CD8-positive, alpha-beta memory T cell (primary cell): Measurements from ENCODE around the gene CHMP4B. TPM values are rescaled to one million over a fixed set of nuclear protein-coding genes. Genes with fewer than 3 reads are reported as not detected.
A peak's percentile ranks its signal among the peaks of the same experiment; 100 is the strongest.

Experiments used
- CTCF ChIA-PET: fragments of 350-600 bp; sonication (Branson Sonifier 250); formaldehyde crosslinking; loops from one replicate; lab custom pipeline; 2021; ENCODE audit warnings: antibody characterized with exemption; lab: Charles Lee
- POLR2A ChIA-PET: fragments of 350-600 bp; sonication (Branson Sonifier 250); formaldehyde crosslinking; loops from one replicate; lab custom pipeline; 2021; ENCODE audit warnings: antibody characterized with exemption; lab: Charles Lee
- DNase-seq, 5 donors: peaks; one replicate each; pipeline versions ENCODE4 v3.0.0 to v3.0.0-alpha.2; 2020 to 2022; ENCODE audit warnings: mixed read lengths in 1 of 5
- H3K27ac ChIP-seq: one replicate; pipeline ENCODE4 v1.7.0; 2013; ENCODE audit warnings: low read depth, mild to moderate bottlenecking, low read length, moderate library complexity
- H3K27me3 ChIP-seq: 2 replicates; pipeline ENCODE4 v1.7.0; 2013; ENCODE audit warnings: low read length, mild to moderate bottlenecking; ENCODE audit not compliant: insufficient read depth, poor library complexity, severe bottlenecking
- H3K36me3 ChIP-seq: 2 replicates; pipeline ENCODE4 v1.7.0; 2013; ENCODE audit warnings: mild to moderate bottlenecking, low read length, moderate library complexity; ENCODE audit not compliant: insufficient read depth
- H3K4me1 ChIP-seq: 2 replicates; pipeline ENCODE4 v1.7.0; 2013; ENCODE audit warnings: mild to moderate bottlenecking, low read length, moderate library complexity; ENCODE audit not compliant: insufficient read depth
- H3K4me3 ChIP-seq: 2 replicates; pipeline ENCODE4 v1.7.0; 2013; ENCODE audit warnings: mild to moderate bottlenecking, low read length
- H3K9me3 ChIP-seq: 2 replicates; pipeline ENCODE4 v1.7.0; 2013; ENCODE audit warnings: mild to moderate bottlenecking, low read length
- H3K27ac Mint-ChIP-seq, 8 donors: one replicate each; pipeline ENCODE4 v1.8.0; 2020 to 2021; ENCODE audit warnings: mixed read lengths in 8 of 8, mild to moderate bottlenecking in 6 of 8, inconsistent platforms in 3 of 8, moderate library complexity in 3 of 8
- H3K27me3 Mint-ChIP-seq, 2 donors: one replicate each; pipeline ENCODE4 v1.8.0; 2020 to 2021; ENCODE audit warnings: mixed read lengths in 2 of 2, mild to moderate bottlenecking in 1 of 2, moderate library complexity in 1 of 2
- H3K36me3 Mint-ChIP-seq, 3 donors: one replicate each; pipeline ENCODE4 v1.8.0; 2020 to 2021; ENCODE audit warnings: mixed read lengths in 3 of 3, inconsistent platforms in 1 of 3, mild to moderate bottlenecking in 1 of 3
- H3K4me1 Mint-ChIP-seq, 3 donors: one replicate each; pipeline ENCODE4 v1.8.0; 2020 to 2021; ENCODE audit warnings: mixed read lengths in 3 of 3, inconsistent platforms in 1 of 3, mild to moderate bottlenecking in 1 of 3
- H3K4me3 Mint-ChIP-seq, 7 donors: one replicate each; pipeline ENCODE4 v1.8.0; 2020 to 2021; ENCODE audit warnings: mixed read lengths in 7 of 7, mild to moderate bottlenecking in 6 of 7, moderate library complexity in 4 of 7, inconsistent platforms in 2 of 7
- H3K9me3 Mint-ChIP-seq, 5 donors: one replicate each; pipeline ENCODE4 v1.8.0; 2020 to 2022; ENCODE audit warnings: mixed read lengths in 5 of 5, mild to moderate bottlenecking in 3 of 5, moderate library complexity in 2 of 5, inconsistent platforms in 1 of 5
- polyA plus RNA-seq: library from polyadenylated mRNA; unstranded; fragments of 300-500 nt; fragmentation: Illumina TruSeq; gene quantifications from one replicate; pipeline ENCODE4 v1.2.3, GENCODE V29; 2021
- total RNA-seq, 2 experiments: library from RNA; stranded (reverse); gene quantifications; one replicate each; pipeline ENCODE4 v1.2.3, GENCODE V29; 2021

The CHMP4B gene
- total and polyA plus RNA-seq, 3 experiments from 2014 or later: 5.7 to 79.9 (median 78.3) TPM

- no peak for DNase-seq
- ChIA-PET CTCF (no interaction called here), POLR2A (no interaction called here)
- Histone ChIP-seq H3K36me3 (no peaks in the 10 kb centered on the region), H3K27me3 (no peaks in the 10 kb centered on the region), H3K4me1 (peaks cover 6% of the 10 kb centered on the region), H3K4me3 (no peak overlapping the region), H3K27ac (no peak overlapping the region), H3K9me3 (no peaks in the 10 kb centered on the region)
- no peaks in the 10 kb centered on the region for H3K9me3 Mint-ChIP-seq
- no peak overlapping the region for H3K27ac Mint-ChIP-seq
- H3K27me3 Mint-ChIP-seq: no peaks in the 10 kb centered on the region
- peaks cover 0 to 12% (median 9%) of the 10 kb centered on the region in 3 donors for H3K36me3 Mint-ChIP-seq
- no peak overlapping the region for H3K4me3 Mint-ChIP-seq
- peaks cover 16 to 65% (median 42%) of the 10 kb centered on the region in 3 donors for H3K4me1 Mint-ChIP-seq
Measured at GRCh38 chr20:33784225-33784624, 26.9 kb upstream of the CHMP4B start.

GRCh38 chr20:33785503-33785902 lies 25.6 kb upstream of the CHMP4B start:
- DNase-seq: no peak
- H3K4me3 Mint-ChIP-seq: peak overlapping the region in 4 of 7 donors; percentile 12 to 59 (median 50)
- H3K27me3 Mint-ChIP-seq: no peaks in the 10 kb centered on the region
- ChIA-PET POLR2A (interaction anchor here (0.7 kb wide), 1 partner anchor 168 kb away, joined by 11 read pairs; no protein-coding TSS in a partner anchor), CTCF (no interaction called here)
- no peaks in the 10 kb centered on the region for H3K9me3 Mint-ChIP-seq
- no peak overlapping the region for H3K27ac ChIP-seq
- H3K27me3 ChIP-seq: no peaks in the 10 kb centered on the region
- H3K4me1 ChIP-seq: peaks cover 6% of the 10 kb centered on the region
- H3K27ac Mint-ChIP-seq: peak overlapping the region in 3 of 8 donors; percentile 23 to 74 (median 41)
- H3K36me3 ChIP-seq: no peaks in the 10 kb centered on the region
- peaks cover 17 to 59% (median 36%) of the 10 kb centered on the region in 3 donors for H3K4me1 Mint-ChIP-seq
- peaks cover 4 to 17% (median 13%) of the 10 kb centered on the region in 3 donors for H3K36me3 Mint-ChIP-seq
- no peak overlapping the region for H3K4me3 ChIP-seq
- no peaks in the 10 kb centered on the region for H3K9me3 ChIP-seq

- Histone ChIP-seq H3K4me3 (no peak overlapping the region), H3K36me3 (no peaks in the 10 kb centered on the region), H3K4me1 (peaks cover 6% of the 10 kb centered on the region), H3K27me3 (no peaks in the 10 kb centered on the region), H3K9me3 (no peaks in the 10 kb centered on the region), H3K27ac (no peak overlapping the region)
- Mint-ChIP-seq H3K9me3 (no peaks in the 10 kb centered on the region), H3K4me1 (peaks cover 17 to 51% (median 36%) of the 10 kb centered on the region in 3 donors), H3K4me3 (peak overlapping the region in 2 of 7 donors; percentile 40 to 41), H3K27ac (peak overlapping the region in 5 of 8 donors; percentile 55 to 72 (median 63)), H3K27me3 (no peaks in the 10 kb centered on the region), H3K36me3 (peaks cover 6 to 17% (median 12%) of the 10 kb centered on the region in 3 donors)
- no peak for DNase-seq
- ChIA-PET POLR2A (no interaction called here), CTCF (no interaction called here)
Measured at GRCh38 chr20:33787253-33787891, 23.8 kb upstream of the CHMP4B start.

GRCh38 chr20:33788351-33789049 lies 22.6 kb upstream of the CHMP4B start:
- Mint-ChIP-seq H3K9me3 (no peaks in the 10 kb centered on the region), H3K4me3 (no peak overlapping the region), H3K27ac (peak overlapping the region in 1 of 8 donors; percentile 77), H3K4me1 (peaks cover 17 to 49% (median 39%) of the 10 kb centered on the region in 3 donors), H3K36me3 (peaks cover 6 to 16% (median 12%) of the 10 kb centered on the region in 3 donors), H3K27me3 (no peaks in the 10 kb centered on the region)
- H3K27ac ChIP-seq: no peak overlapping the region
- DNase-seq: no peak
- H3K9me3 ChIP-seq: no peaks in the 10 kb centered on the region
- H3K27me3 ChIP-seq: no peaks in the 10 kb centered on the region
- H3K36me3 ChIP-seq: no peaks in the 10 kb centered on the region
- no peak overlapping the region for H3K4me3 ChIP-seq
- POLR2A ChIA-PET: no interaction called here
- CTCF ChIA-PET: no interaction called here
- peaks cover 6% of the 10 kb centered on the region for H3K4me1 ChIP-seq

GRCh38 chr20:33789109-33789857 lies 21.9 kb upstream of the CHMP4B start:
- Mint-ChIP-seq H3K27me3 (no peaks in the 10 kb centered on the region), H3K4me1 (peaks cover 17 to 51% (median 39%) of the 10 kb centered on the region in 3 donors), H3K27ac (peak overlapping the region in 1 of 8 donors; percentile 6), H3K9me3 (no peaks in the 10 kb centered on the region), H3K36me3 (peaks cover 6 to 16% (median 12%) of the 10 kb centered on the region in 3 donors), H3K4me3 (no peak overlapping the region)
- DNase-seq: no peak
- peaks cover 6% of the 10 kb centered on the region for H3K4me1 ChIP-seq
- no peaks in the 10 kb centered on the region for H3K36me3 ChIP-seq
- no peaks in the 10 kb centered on the region for H3K9me3 ChIP-seq
- no peak overlapping the region for H3K27ac ChIP-seq
- no peaks in the 10 kb centered on the region for H3K27me3 ChIP-seq
- H3K4me3 ChIP-seq: no peak overlapping the region
- ChIA-PET POLR2A (interaction anchor here (0.7 kb wide), 1 partner anchor 222 kb away, joined by 6 read pairs; no protein-coding TSS in a partner anchor), CTCF (no interaction called here)

GRCh38 chr20:33789858-33790182 lies 21.3 kb upstream of the CHMP4B start:
- Mint-ChIP-seq H3K4me1 (peaks cover 17 to 50% (median 38%) of the 10 kb centered on the region in 3 donors), H3K4me3 (no peak overlapping the region), H3K9me3 (no peaks in the 10 kb centered on the region), H3K27ac (no peak overlapping the region), H3K27me3 (no peaks in the 10 kb centered on the region), H3K36me3 (peaks cover 6 to 16% (median 12%) of the 10 kb centered on the region in 3 donors)
- H3K27me3 ChIP-seq: no peaks in the 10 kb centered on the region
- CTCF ChIA-PET: no interaction called here
- no peak for DNase-seq
- H3K9me3 ChIP-seq: no peaks in the 10 kb centered on the region
- H3K4me3 ChIP-seq: no peak overlapping the region
- peaks cover 6% of the 10 kb centered on the region for H3K4me1 ChIP-seq
- POLR2A ChIA-PET: interaction anchor here (0.7 kb wide), 1 partner anchor 221 kb away, joined by 6 read pairs; no protein-coding TSS in a partner anchor
- H3K36me3 ChIP-seq: no peaks in the 10 kb centered on the region
- H3K27ac ChIP-seq: no peak overlapping the region

GRCh38 chr20:33790566-33790965 lies 20.6 kb upstream of the CHMP4B start:
- Mint-ChIP-seq H3K27ac (no peak overlapping the region), H3K9me3 (no peaks in the 10 kb centered on the region), H3K36me3 (peaks cover 6 to 16% (median 11%) of the 10 kb centered on the region in 3 donors), H3K27me3 (no peaks in the 10 kb centered on the region), H3K4me3 (no peak overlapping the region), H3K4me1 (peaks cover 16 to 42% (median 30%) of the 10 kb centered on the region in 3 donors)
- Histone ChIP-seq H3K4me1 (peaks cover 6% of the 10 kb centered on the region), H3K27me3 (no peaks in the 10 kb centered on the region), H3K4me3 (no peak overlapping the region), H3K27ac (no peak overlapping the region), H3K9me3 (no peaks in the 10 kb centered on the region), H3K36me3 (no peaks in the 10 kb centered on the region)
- ChIA-PET POLR2A (no interaction called here), CTCF (no interaction called here)
- no peak for DNase-seq
